ENCODE results near the gene SNX20. TPM values are rescaled to one million over a fixed set of nuclear protein-coding genes. Genes with fewer than 3 reads are reported as not detected.

Gene SNX20
- total RNA-seq, 1 donor, result not detected

DNA sequence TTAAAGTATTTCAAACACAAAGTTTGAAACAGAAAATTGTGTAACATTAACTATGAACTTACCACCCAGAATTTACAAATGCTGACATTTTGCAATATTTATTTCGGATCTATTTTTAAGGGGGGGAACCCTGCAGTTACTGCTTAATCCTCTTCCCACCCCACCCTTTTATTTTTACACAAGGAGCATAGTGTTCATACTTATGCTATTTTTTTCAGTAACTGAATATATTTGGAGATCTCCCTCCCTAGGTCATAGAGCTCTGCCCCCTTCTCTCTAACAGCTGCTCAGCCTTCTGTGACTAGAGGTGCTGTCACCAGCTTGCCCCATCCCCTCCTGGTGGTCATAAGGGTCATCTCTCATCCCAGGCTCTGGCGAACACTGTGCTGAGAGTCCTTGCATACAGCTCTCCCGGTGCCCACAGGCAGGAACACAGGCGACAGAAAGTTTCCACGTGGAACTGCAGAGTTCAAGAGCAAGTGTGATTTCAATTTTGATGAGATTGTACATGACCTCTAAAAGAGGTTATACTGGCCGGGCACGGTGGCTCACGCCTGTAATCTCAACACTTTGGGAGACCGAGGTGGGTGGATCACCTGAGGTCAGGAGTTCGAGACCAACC, 44.2 kb downstream of the SNX20 start:
- no peak overlapping the region for H3K4me3 ChIP-seq (ENCODE audit: low read depth, low read length)
- TF ChIP-seq, protein P1, sequence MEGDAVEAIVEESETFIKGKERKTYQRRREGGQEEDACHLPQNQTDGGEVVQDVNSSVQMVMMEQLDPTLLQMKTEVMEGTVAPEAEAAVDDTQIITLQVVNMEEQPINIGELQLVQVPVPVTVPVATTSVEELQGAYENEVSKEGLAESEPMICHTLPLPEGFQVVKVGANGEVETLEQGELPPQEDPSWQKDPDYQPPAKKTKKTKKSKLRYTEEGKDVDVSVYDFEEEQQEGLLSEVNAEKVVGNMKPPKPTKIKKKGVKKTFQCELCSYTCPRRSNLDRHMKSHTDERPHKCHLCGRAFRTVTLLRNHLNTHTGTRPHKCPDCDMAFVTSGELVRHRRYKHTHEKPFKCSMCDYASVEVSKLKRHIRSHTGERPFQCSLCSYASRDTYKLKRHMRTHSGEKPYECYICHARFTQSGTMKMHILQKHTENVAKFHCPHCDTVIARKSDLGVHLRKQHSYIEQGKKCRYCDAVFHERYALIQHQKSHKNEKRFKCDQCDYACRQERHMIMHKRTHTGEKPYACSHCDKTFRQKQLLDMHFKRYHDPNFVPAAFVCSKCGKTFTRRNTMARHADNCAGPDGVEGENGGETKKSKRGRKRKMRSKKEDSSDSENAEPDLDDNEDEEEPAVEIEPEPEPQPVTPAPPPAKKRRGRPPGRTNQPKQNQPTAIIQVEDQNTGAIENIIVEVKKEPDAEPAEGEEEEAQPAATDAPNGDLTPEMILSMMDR (IDR thresholded peaks at IDR 0.05; ENCODE audit: insufficient read depth, low read length), result no peak
- no peak for DNase-seq (ENCODE audit: low read depth)

DNA sequence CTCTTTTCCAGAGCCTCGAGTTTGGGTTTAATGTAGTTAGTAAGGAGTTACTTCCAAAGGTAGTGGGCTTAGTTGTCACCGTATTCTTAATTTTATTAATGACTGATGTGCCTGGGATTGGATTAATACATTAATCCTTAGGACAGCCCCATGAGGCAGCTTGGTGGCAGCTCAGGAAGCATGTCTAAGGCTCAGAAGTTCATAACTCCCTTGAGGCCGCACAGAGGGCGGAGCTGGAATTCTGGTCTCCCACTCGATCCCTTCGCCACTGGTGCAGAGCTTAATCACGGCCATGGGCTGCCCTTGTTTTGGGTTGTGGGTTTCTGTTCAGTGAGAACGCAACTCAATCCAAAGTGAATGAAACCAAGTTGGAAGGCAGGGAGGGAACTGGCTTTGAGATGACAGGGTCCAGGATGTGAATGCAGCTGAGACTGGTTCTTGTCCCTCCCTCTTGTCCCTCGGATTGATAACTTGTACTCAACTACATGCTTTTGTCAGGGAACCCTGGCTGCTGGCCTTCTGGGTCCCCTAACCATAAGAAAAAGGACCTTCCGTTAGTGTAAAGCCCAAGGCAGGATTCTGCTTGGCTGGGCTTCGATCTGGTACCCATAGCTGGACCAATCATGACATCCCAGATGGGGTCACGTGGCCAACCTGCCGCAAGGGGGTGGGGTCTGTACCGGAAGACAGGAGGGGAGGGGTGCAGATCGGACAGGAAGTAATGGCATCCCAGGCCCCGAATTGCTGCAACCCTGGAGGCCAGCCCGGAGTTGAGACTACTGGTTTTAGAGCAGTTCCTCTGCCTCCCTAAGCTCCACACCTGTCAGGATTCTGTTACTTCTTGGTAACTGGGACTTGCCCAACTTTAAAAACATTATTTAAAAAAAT, 45.4 kb downstream of the SNX20 start:
- TF ChIP-seq, protein P1 (IDR thresholded peaks at IDR 0.05; ENCODE audit: insufficient read depth, low read length), result no peak
- H3K4me3 ChIP-seq (ENCODE audit: low read depth, low read length), result no peak overlapping the region
- DNase-seq (ENCODE audit: low read depth), result no peak

DNA sequence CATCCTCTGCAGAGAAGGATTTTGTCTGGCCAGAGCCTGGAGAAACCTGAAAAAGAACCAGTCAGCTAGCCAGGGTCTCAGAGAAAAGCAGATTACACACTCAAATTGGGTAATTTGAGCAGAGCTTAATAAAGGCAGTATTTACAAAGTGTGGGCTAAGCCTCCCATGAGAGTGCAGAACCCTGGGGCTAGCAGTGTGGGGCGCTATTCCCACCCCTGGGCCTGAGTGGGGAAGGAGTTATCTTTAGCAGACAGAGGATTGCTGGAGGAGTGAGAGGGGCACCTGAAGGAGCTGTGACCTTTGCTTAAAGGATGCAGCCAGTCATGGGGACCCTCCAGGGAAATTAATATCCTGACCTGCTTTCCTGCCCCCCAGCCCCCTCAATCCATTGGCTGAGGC, 46.2 kb downstream of the SNX20 start:
- no peak overlapping the region for H3K4me3 ChIP-seq (ENCODE audit: low read depth, low read length)
- TF ChIP-seq, protein P1 (IDR thresholded peaks at IDR 0.05; ENCODE audit: insufficient read depth, low read length), result no peak
- DNase-seq (ENCODE audit: low read depth), result no peak

DNA sequence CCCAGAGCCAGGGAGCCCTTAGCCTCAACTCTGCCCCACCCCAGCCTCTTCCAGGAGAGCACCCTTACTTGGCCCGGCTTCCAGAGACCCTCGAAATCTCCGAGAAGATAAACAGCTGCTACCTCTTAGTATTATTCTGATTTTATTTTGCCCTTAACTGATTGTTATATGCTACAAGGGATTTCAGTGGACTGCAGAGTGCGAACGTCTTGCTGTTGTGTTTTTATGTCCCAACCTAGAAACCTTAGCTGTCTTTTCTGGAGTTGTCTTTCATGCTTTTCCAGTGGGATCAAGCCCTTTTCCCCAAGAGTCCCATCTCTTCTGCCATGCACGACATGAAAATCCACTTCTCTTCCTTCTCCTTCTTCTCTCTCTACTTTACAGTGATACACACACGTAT, 47.0 kb downstream of the SNX20 start:
- H3K4me3 ChIP-seq (ENCODE audit: low read depth, low read length), result no peak overlapping the region
- TF ChIP-seq, protein P1 (IDR thresholded peaks at IDR 0.05; ENCODE audit: insufficient read depth, low read length), result no peak
- DNase-seq (ENCODE audit: low read depth), result no peak

DNA sequence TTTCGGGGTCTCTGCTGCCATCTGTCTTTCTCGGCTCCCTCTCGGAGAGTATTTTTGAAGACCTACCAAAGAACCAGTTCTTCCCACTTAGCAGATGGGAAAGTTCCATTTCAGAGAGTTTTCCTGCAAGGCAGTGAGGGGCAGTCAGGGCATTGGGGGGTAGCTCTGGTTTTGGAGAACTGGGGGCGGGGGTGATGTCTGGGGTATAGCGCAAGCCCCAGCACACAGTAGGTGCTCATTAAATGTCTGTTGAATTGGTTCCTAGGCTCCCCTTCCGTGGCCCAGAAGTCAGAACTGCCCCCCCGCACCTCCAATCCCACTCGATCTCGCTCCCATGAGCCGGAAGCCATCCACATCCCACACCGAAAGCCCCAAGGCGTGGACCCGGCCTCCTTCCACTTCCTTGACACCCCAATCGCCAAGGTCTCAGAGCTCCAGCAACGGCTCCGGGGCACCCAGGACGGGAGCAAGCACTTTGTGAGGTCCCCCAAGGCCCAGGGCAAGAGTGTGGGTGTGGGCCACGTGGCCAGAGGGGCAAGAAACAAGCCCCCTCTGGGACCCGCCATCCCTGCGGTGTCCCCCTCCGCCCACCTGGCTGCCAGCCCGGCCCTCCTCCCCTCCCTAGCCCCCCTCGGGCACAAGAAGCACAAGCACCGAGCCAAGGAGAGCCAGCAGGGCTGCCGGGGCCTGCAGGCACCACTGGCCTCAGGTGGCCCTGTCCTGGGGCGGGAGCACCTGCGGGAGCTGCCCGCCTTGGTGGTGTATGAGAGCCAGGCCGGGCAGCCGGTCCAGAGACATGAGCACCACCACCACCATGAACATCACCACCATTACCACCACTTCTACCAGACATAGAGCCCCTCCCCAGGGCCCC, 47.9 kb downstream of the SNX20 start:
- TF ChIP-seq, protein P1 (IDR thresholded peaks at IDR 0.05; ENCODE audit: insufficient read depth, low read length), result no peak
- no peak overlapping the region for H3K4me3 ChIP-seq (ENCODE audit: low read depth, low read length)
- DNase-seq (ENCODE audit: low read depth), result no peak

DNA sequence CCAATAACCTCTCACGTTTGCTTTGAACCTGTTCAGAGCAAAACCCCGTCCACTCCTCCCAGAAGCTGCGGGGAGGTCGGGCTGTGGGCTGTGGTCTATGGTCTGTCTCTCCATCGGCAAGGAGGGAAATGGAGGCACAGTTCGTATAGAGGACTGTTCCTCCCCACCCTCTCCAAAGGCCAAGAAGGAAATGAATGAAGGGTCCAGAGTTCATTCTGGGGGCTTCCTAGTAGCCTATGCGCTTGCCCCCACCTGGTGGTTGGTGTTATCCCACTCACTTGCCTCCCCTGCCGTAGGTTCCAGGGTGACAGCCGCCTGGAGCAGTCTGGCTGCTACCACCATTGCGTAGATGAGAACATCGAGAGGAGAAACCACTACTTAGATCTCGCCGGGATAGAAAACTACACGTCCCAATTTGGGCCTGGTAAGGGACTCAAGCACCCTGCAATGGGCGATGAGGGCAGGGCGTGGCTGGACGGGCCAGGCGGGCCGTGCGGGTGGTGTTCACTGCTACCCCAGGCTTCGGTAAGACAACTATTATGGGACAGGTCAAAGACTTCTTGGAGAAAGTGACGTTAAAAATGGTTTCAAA, 49.0 kb downstream of the SNX20 start:
- TF ChIP-seq, protein P1 (IDR thresholded peaks at IDR 0.05; ENCODE audit: insufficient read depth, low read length), result no peak
- DNase-seq (ENCODE audit: low read depth), result no peak
- no peak overlapping the region for H3K4me3 ChIP-seq (ENCODE audit: low read depth, low read length)

Data from fibroblast of the aortic adventitia (primary cell).